Fibroblast of villous mesenchyme (primary cell): ENCODE results near the gene MPZL2. TPM values are rescaled to one million over a fixed set of nuclear protein-coding genes. Genes with fewer than 3 reads are reported as not detected.

Source experiments
- DNase-seq: peaks from one replicate; pipeline ENCODE4 v3.0.0-alpha.2; 2010; ENCODE audit warnings: low read depth
- H3K4me3 ChIP-seq: 2 replicates; pipeline ENCODE4 v1.5.1; 2011; ENCODE audit warnings: low read depth, mild to moderate bottlenecking, low read length
- small RNA-seq: library from RNA; depleted of rRNA; stranded (forward); fragments of <200 nt; gene quantifications from one replicate; pipeline ENCODE3, GENCODE V24; 2012
- total RNA-seq: library from RNA; depleted of rRNA; stranded (reverse); fragments of >200 nt; gene quantifications from 2 replicates; pipeline ENCODE4 v1.2.3, GENCODE V29; 2012
- TF ChIP-seq, protein P1 (sequence below): IDR thresholded peaks from 2 replicates; pipeline ENCODE4 v1.5.1; 2012; ENCODE audit warnings: low read depth, mild to moderate bottlenecking, low read length; ENCODE audit not compliant: insufficient read depth

Gene MPZL2
- total RNA-seq, 1 donor, result not detected

DNA sequence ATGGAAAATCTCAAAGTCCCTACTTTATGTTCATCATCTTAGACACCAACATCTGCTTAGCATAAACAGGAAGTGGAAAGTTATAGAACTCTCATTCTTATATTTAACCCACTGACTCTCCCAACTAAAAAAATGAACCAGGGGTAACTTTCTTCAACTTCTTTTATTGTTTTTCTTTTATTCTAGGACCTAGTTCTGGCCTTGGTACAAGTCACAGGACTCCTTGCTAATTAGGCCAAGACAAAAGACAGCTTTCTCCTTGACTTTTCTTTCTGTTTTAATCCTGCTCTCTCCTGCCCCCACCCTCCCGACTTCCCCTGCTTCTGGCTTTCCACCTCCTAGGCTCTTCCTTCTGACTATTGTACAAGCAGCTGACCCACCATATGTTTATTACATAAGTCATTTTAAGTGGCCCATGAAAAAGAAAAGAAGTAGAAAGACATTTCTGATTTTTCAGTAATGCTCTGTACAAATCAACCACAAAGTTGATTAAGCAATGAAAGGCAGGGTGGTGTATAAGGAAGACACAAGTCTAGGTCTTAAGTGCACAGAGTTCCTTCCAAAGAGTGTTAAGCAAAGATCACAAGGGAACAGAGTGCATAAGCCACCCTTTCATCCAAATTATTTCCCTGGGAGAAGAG is 57.6 kb downstream of the MPZL2 start:
- peak; percentile 5 for DNase-seq
- no peak overlapping the region for H3K4me3 ChIP-seq
- TF ChIP-seq, protein P1, sequence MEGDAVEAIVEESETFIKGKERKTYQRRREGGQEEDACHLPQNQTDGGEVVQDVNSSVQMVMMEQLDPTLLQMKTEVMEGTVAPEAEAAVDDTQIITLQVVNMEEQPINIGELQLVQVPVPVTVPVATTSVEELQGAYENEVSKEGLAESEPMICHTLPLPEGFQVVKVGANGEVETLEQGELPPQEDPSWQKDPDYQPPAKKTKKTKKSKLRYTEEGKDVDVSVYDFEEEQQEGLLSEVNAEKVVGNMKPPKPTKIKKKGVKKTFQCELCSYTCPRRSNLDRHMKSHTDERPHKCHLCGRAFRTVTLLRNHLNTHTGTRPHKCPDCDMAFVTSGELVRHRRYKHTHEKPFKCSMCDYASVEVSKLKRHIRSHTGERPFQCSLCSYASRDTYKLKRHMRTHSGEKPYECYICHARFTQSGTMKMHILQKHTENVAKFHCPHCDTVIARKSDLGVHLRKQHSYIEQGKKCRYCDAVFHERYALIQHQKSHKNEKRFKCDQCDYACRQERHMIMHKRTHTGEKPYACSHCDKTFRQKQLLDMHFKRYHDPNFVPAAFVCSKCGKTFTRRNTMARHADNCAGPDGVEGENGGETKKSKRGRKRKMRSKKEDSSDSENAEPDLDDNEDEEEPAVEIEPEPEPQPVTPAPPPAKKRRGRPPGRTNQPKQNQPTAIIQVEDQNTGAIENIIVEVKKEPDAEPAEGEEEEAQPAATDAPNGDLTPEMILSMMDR, result no peak

DNA sequence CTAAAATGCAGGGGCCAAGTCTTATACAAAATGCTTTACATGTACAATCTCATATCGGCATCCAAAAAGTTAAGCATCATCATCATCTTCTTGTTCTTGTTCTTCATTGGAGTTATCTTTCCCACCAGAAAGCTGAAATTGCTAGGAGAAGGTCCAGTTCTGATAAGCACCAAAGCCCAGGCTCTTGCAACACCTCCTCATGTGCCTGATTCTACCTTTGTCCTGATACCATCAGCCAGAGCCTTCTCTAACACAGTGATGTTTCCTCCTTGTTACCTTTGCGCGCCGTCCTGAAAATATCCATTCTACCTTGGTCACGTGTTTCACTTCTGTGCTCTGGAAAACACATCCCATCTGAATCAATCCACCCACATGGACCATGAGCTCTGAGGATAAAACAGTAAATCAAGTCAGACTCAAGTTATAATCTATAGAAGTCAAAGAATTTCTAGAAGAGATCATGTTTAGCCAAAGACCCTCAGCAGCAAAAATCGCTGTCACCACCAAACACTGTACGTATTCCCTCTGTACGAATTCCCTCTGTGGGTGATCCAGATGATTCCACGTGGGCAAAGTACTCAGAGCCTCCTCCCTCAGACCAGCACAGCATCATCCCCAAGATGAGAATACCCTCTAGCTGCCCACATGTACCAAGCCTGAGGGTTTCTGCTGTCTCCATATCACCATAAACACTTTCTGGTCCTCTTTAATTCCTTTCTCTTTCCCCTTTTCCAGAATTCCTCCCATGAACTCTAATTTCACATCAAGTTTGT is 58.3 kb downstream of the MPZL2 start:
- TF ChIP-seq, protein P1, result no peak
- DNase-seq, result no peak
- no peak overlapping the region for H3K4me3 ChIP-seq

Small RNA genes within 50 kb of the gene (small RNA-seq; reads per million reads assigned to genes)
- gene HSPE1P18, result not detected

Other genes with a start within 250 kb of the MPZL2 start
- not detected in 2 replicates for gene TMPRSS4, start 187.2 kb downstream of the MPZL2 start, total RNA-seq
- not detected in 2 replicates for gene SMIM35, start 177.3 kb downstream of the MPZL2 start, total RNA-seq
- not detected in 2 replicates for gene SCN4B, start 111.5 kb downstream of the MPZL2 start, total RNA-seq
- not detected in 2 replicates for gene SCN2B, start 87.7 kb downstream of the MPZL2 start, total RNA-seq
- not detected in 2 replicates for gene JAML, start 39.3 kb downstream of the MPZL2 start, total RNA-seq
- gene MPZL3, start 11.9 kb downstream of the MPZL2 start, total RNA-seq, result 0.32 and 0.86 TPM in 2 replicates
- gene CD3E, start 40.4 kb upstream of the MPZL2 start, total RNA-seq, result not detected in 2 replicates
- gene CD3D, start 78.4 kb upstream of the MPZL2 start, total RNA-seq, result not detected in 2 replicates
- gene CD3G, start 80.0 kb upstream of the MPZL2 start, total RNA-seq, result not detected in 2 replicates
- 50.3 and 58.3 TPM in 2 replicates for gene UBE4A, start 95.3 kb upstream of the MPZL2 start, total RNA-seq
- gene ATP5MG, start 137.3 kb upstream of the MPZL2 start, total RNA-seq, result 34.1 and 44.0 TPM in 2 replicates
- 39.6 and 47.1 TPM in 2 replicates for gene KMT2A, start 172.2 kb upstream of the MPZL2 start, total RNA-seq